ENCODE data around the gene ITGA5. TPM values are rescaled to one million over a fixed set of nuclear protein-coding genes. Genes with fewer than 3 reads are reported as not detected.
A peak's percentile ranks its signal among the peaks of the same experiment; 100 is the strongest.

Gene ITGA5
- total and polyA plus RNA-seq, 9 of the 15 experiments (the other 6 are each of a cell fraction or from before 2014, with no cell fraction given) = 9.1 to 82.1 (median 47.4) TPM

DNA sequence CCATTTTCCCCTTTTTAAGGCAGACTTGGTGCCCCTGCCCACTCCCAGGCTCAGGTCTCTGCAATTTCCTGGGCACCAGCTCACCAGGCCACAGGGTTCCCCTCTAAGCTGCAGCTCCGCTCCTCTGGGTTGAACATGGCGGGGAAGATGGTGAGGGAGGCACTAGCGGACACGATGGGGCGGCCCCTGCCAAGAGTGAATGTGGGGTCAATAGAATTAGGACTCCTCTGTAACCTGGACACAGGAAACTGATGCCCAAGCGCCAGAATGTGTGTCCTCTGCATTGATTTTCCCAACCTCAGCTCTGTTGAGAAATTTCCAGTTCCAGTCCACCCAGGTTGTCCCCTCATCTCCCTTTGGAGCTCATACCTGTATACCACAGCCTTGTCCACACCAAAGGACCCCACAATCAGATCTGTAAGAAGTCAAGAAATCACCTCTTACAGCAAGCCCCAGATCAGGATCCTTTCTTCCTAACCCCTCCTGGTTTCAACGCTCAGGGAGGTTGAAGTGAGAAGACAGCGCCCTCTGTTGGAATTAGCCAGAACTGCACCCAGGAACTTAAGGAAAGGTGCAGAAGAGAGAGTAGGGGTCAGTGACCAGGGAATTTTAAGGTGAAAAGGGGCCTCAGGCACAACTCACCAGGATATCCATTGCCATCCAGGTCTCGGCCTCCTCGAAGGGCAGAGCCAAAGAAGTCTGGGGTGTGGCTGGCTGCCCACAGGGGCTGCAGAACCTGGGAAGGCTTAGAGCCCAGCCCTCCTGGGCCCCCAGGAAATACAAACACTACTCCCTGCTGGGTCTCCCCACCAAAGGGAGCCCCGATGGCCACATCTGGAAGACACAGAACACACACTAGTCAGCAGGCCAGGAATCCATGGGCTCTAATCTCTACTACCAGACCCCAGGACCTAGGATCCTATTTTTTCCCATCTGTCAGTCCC, 14.7 kb downstream of the ITGA5 start:
- intact Hi-C loops (cut with micrococcal nuclease) (no loop called here), in situ Hi-C loops (cut with MboI) (no loop called here)
- no peak overlapping the region for H3K4me3 ChIP-seq
- ChIA-PET CTCF (ENCODE audit: low intra/inter-chr PET ratio) (interaction anchor here (2.3 kb wide), 1 partner anchor 34 kb away, joined by 10 read pairs; no protein-coding TSS in a partner anchor), POLR2A (interaction anchor here (0.6 to 0.8 kb wide), 2 partner anchors 8 to 363 kb away, joined by 3 read pairs; no protein-coding TSS in a partner anchor)
- H3K79me2 ChIP-seq (ENCODE audit: control insufficient read depth, insufficient read depth, low read length) = no peaks in the 10 kb centered on the region
- H3K9ac ChIP-seq (ENCODE audit: insufficient read depth in 1 of 2, low read depth in 2 of 2, low read length in 2 of 2) = 0 out of 4 replicates have a peak overlapping the region, but pooled peaks of 1 of the 2 experiments have one; percentile 6
- ATAC-seq = peak; percentile 78
- WGBS (ENCODE audit: insufficient coverage, low coverage, missing lambda C conversion rate) = 52% methylated on average over 11 of the region's 11 CpGs
- H3K27me3 ChIP-seq (ENCODE audit: control insufficient read depth in 2 of 2, insufficient read depth in 2 of 2, low read length in 2 of 2) = no peaks in the 10 kb centered on the region
- no peak overlapping the region for H3K27ac ChIP-seq (ENCODE audit: extremely low read depth, low read depth, low read length)
- H3K4me2 ChIP-seq (ENCODE audit: insufficient read depth, low read length) = no peak overlapping the region
- H4K20me1 ChIP-seq (replicated peaks; ENCODE audit: control insufficient read depth, insufficient read depth, low read length) = peaks cover 5% of the 10 kb centered on the region
- H3K9me1 ChIP-seq (ENCODE audit: control insufficient read depth, insufficient read depth, low read length) = peaks cover 5% of the 10 kb centered on the region
- no TSS peak for BruUV-seq (replicated peaks)
- peak; percentile 67 to 79 (median 68) for DNase-seq (ENCODE audit: extremely low read depth in 1 of 4, low spot score in 3 of 4)
- H3K36me3 ChIP-seq (ENCODE audit: control insufficient read depth, insufficient read depth, low read length) = peaks cover 99% of the 10 kb centered on the region
- peaks cover 0 to 3% of the 10 kb centered on the region in 2 experiments; a peak in 2 of 5 replicates for H3K4me1 ChIP-seq (replicated peaks in 1 of 2; ENCODE audit: control insufficient read depth in 2 of 2, insufficient read depth in 2 of 2, low read length in 2 of 2)
- FAIRE-seq = peak; percentile 96
- no peaks in the 10 kb centered on the region for H3K9me3 ChIP-seq (replicated peaks; ENCODE audit: control insufficient read depth, insufficient read depth, low read depth, low read length)
- H2AFZ ChIP-seq (ENCODE audit: low read depth, low read length) = no peak overlapping the region
- TF ChIP-seq TCFL5 (CRISPR knock-in tag; conservative IDR thresholded peaks at IDR 0.05) (no peak), PPARD (CRISPR knock-in tag; IDR thresholded peaks at IDR 0.05) (no peak), SMC3 (conservative IDR thresholded peaks at IDR 0.05; ENCODE audit: insufficient read depth, low read depth, low read length) (0 out of 2 replicates have a peak, but pooled peaks have one; percentile 21), ZNF507 (tag; conservative IDR thresholded peaks at IDR 0.05) (no peak)
- TF ChIP-seq, protein P1, sequence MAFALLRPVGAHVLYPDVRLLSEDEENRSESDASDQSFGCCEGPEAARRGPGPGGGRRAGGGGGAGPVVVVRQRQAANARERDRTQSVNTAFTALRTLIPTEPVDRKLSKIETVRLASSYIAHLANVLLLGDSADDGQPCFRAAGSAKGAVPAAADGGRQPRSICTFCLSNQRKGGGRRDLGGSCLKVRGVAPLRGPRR (CRISPR knock-in tag; IDR thresholded peaks at IDR 0.05) = no peak
- TF ChIP-seq, protein P2, sequence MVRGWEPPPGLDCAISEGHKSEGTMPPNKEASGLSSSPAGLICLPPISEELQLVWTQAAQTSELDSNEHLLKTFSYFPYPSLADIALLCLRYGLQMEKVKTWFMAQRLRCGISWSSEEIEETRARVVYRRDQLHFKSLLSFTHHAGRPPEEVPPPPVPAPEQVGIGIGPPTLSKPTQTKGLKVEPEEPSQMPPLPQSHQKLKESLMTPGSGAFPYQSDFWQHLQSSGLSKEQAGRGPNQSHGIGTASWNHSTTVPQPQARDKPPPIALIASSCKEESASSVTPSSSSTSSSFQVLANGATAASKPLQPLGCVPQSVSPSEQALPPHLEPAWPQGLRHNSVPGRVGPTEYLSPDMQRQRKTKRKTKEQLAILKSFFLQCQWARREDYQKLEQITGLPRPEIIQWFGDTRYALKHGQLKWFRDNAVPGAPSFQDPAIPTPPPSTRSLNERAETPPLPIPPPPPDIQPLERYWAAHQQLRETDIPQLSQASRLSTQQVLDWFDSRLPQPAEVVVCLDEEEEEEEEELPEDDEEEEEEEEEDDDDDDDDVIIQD (CRISPR knock-in tag; IDR thresholded peaks at IDR 0.05) = no peak
